Astrocyte of the spinal cord (primary cell): Measurements from ENCODE around the gene PDCD1.

Experiments used
- DNase-seq: peaks from one replicate; pipeline ENCODE4 v3.0.0; 2011; ENCODE audit warnings: low read depth, low spot score
- H3K4me3 ChIP-seq: 2 replicates; pipeline ENCODE4 v1.5.1; 2011; ENCODE audit warnings: low read depth, mild to moderate bottlenecking, low read length, moderate library complexity
- CTCF ChIP-seq: IDR thresholded peaks from 2 replicates; pipeline ENCODE4 v1.5.1; 2012; ENCODE audit warnings: low read depth, mild to moderate bottlenecking, low read length, inconsistent platforms
- in situ Hi-C: cut with HindIII; loops from 2 replicates; pipeline ENCODE4 v1.10.0; 2017; ENCODE audit warnings: low sequenced_read_pairs

The PDCD1 gene

GRCh38 chr2:241816431-241817121 lies 42.1 kb downstream of the PDCD1 start:
- DNase-seq: no peak
- H3K4me3 ChIP-seq: no peak overlapping the region
- no peak for TF ChIP-seq CTCF
- in situ Hi-C loops: no loop called here

GRCh38 chr2:241815477-241816430 lies 42.9 kb downstream of the PDCD1 start:
- no peak for TF ChIP-seq CTCF
- no peak for DNase-seq
- no peak overlapping the region for H3K4me3 ChIP-seq
- in situ Hi-C loops: no loop called here

GRCh38 chr2:241814643-241815476 lies 43.8 kb downstream of the PDCD1 start:
- no peak for DNase-seq
- H3K4me3 ChIP-seq: no peak overlapping the region
- in situ Hi-C loops: no loop called here
- no peak for TF ChIP-seq CTCF

- in situ Hi-C loops: no loop called here
Observed at GRCh38 chr2:241814393-241814642, 44.4 kb downstream of the PDCD1 start.

GRCh38 chr2:241813644-241814392 lies 44.9 kb downstream of the PDCD1 start:
- in situ Hi-C loops: no loop called here
- H3K4me3 ChIP-seq: no peak overlapping the region
- TF ChIP-seq CTCF: no peak
- no peak for DNase-seq

More at GRCh38 chr2:241814393-241814642, 44.4 kb downstream of the PDCD1 start:
- DNase-seq: no peak
- TF ChIP-seq CTCF: no peak
- no peak overlapping the region for H3K4me3 ChIP-seq
